Sigmoid colon (tissue), 7 donors: ENCODE measurements around the gene XIST. TPM values are rescaled to one million over a fixed set of nuclear protein-coding genes. Genes with fewer than 3 reads are reported as not detected.

Experiments
- DNase-seq: peaks from one replicate; pipeline ENCODE4 v3.0.0-alpha.2; 2019
- H3K27ac ChIP-seq, 4 donors: fragments of 200-600 bp; sonication (generic); one replicate each; pipeline ENCODE4 v1.5.1; 2016 to 2019; ENCODE audit warnings: mild to moderate bottlenecking in 1 of 4
- H3K27me3 ChIP-seq, 3 donors: fragments of 200-600 bp; sonication (generic); one replicate each; pipeline ENCODE4 v1.5.1; 2019; ENCODE audit warnings: mild to moderate bottlenecking in 1 of 3
- H3K36me3 ChIP-seq, 4 donors: fragments of 200-600 bp; sonication (generic); one replicate each; pipeline ENCODE4 v1.5.1; 2016 to 2019
- H3K4me1 ChIP-seq, 4 donors: fragments of 200-600 bp; sonication (generic); one replicate each; pipeline ENCODE4 v1.5.1; 2017 to 2019
- H3K4me3 ChIP-seq, 4 donors: fragments of 200-600 bp; sonication (generic); one replicate each; pipeline ENCODE4 v1.5.1; 2017 to 2019; ENCODE audit warnings: mild to moderate bottlenecking in 2 of 4, moderate library complexity in 1 of 4
- H3K9me3 ChIP-seq, 4 donors: fragments of 200-600 bp in 3 of 4; sonication (generic) in 3 of 4; one replicate each; pipeline versions ENCODE4 v1.5.1 to v1.6.1; 2013 to 2019
- EP300 ChIP-seq, 4 donors: sonication (generic); formaldehyde crosslinking; IDR thresholded peaks; one replicate each; pipeline ENCODE4 v1.6.1; 2017; ENCODE audit warnings: antibody characterized with exemption in 4 of 4
- POLR2A ChIP-seq, 2 donors: fragments of 450-650 bp; IDR thresholded peaks; one replicate each; pipeline ENCODE4 v1.6.1; 2016; ENCODE audit warnings: antibody characterized with exemption in 2 of 2, mild to moderate bottlenecking in 2 of 2, moderate library complexity in 2 of 2
- POLR2AphosphoS5 ChIP-seq, 4 donors: sonication (generic); formaldehyde crosslinking; IDR thresholded peaks; one replicate each; pipeline ENCODE4 v1.6.1; 2017; ENCODE audit warnings: antibody characterized with exemption in 4 of 4
- WGBS, 2 donors: extraction: QIAGEN DNeasy Blood & Tissue Kit; methylation state at CpG; one replicate each; pipeline ENCODE4 v1.1.7; 2013; 5-methylcytosine and 5-hydroxymethylcytosine counted together
- intact Hi-C: fragments of 100-400 bp; cut with DNase I; formaldehyde crosslinking; loops from one replicate; pipeline ENCODE4 v1.15.1; 2023
- polyA plus RNA-seq, 3 donors: library from polyadenylated mRNA; stranded (reverse); fragments of 200-250 nt; gene quantifications; one replicate each; pipeline ENCODE4 v1.2.3, GENCODE V29; 2013
- total RNA-seq, 4 donors: library from RNA; depleted of rRNA; stranded (reverse); fragments of >200 nt; gene quantifications; one replicate each; pipeline ENCODE4 v1.1.0, GENCODE V29; 2016
- TF ChIP-seq, protein P1 (sequence below), 4 experiments: fragments of 450-650 bp in 3 of 4; fragments of 200-600 bp in 1 of 4; IDR thresholded peaks; one replicate each; pipeline ENCODE4 v1.5.1; 2016 to 2019; ENCODE audit warnings: antibody characterized with exemption in 4 of 4, mild to moderate bottlenecking in 3 of 4, moderate library complexity in 2 of 4
- donor health status: healthy with polysubstance abuse.
- donor health status: Bipolar disorder and iron deficiency.
- donor health status: healthy.

XIST gene
- total and polyA plus RNA-seq, 7 donors, result 0.12 to 361 (median 1.8) TPM

GRCh38 chrX:73836956-73837477, 15.5 kb downstream of the XIST start:
- no peak for DNase-seq
- Histone ChIP-seq H3K36me3 (no peaks in the 10 kb centered on the region), H3K4me3 (no peak overlapping the region), H3K27ac (no peak overlapping the region), H3K9me3 (no peaks in the 10 kb centered on the region), H3K4me1 (peaks cover 0 to 4% (median 0%) of the 10 kb centered on the region in 4 donors), H3K27me3 (no peaks in the 10 kb centered on the region)
- intact Hi-C loops, result no loop called here
- WGBS, 2 donors, result 11 to 54% methylated on average over 1 of the region's 1 CpG
- TF ChIP-seq, protein P1, sequence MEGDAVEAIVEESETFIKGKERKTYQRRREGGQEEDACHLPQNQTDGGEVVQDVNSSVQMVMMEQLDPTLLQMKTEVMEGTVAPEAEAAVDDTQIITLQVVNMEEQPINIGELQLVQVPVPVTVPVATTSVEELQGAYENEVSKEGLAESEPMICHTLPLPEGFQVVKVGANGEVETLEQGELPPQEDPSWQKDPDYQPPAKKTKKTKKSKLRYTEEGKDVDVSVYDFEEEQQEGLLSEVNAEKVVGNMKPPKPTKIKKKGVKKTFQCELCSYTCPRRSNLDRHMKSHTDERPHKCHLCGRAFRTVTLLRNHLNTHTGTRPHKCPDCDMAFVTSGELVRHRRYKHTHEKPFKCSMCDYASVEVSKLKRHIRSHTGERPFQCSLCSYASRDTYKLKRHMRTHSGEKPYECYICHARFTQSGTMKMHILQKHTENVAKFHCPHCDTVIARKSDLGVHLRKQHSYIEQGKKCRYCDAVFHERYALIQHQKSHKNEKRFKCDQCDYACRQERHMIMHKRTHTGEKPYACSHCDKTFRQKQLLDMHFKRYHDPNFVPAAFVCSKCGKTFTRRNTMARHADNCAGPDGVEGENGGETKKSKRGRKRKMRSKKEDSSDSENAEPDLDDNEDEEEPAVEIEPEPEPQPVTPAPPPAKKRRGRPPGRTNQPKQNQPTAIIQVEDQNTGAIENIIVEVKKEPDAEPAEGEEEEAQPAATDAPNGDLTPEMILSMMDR (IDR thresholded peaks at IDR 0.05), result no peak
- TF ChIP-seq POLR2A (IDR thresholded peaks at IDR 0.05) (no peak), POLR2AphosphoS5 (IDR thresholded peaks at IDR 0.05) (no peak), EP300 (IDR thresholded peaks at IDR 0.05) (no peak)

DNA sequence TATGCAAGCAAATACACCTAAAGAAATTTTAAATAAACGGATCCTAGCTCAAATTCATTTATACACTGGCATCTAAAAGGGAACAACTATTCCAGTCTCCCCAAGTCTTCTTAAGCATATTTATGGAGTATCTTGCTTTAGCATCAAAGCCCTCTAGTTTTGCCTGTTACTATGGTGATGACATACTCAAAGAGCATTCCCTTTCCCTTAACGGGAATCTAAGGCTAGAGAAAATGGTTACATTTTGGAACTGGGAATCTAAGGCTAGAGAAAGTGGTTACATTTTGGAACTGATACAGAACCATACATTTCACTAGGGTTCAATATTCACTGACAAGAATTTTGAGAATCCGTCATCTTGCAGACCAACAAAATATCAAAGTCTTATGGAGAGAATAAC, 18.3 kb downstream of the XIST start:
- H3K4me3 ChIP-seq, result no peak overlapping the region
- no peaks in the 10 kb centered on the region for H3K4me1 ChIP-seq
- DNase-seq, result no peak
- no peak overlapping the region for H3K27ac ChIP-seq
- H3K36me3 ChIP-seq, result peaks cover 0 to 6% (median 0%) of the 10 kb centered on the region in 4 donors
- no peaks in the 10 kb centered on the region for H3K9me3 ChIP-seq
- TF ChIP-seq POLR2AphosphoS5 (IDR thresholded peaks at IDR 0.05) (no peak), EP300 (IDR thresholded peaks at IDR 0.05) (no peak), POLR2A (IDR thresholded peaks at IDR 0.05) (no peak)
- TF ChIP-seq, protein P1 (IDR thresholded peaks at IDR 0.05), result no peak
- 74 to 87% methylated on average over 3 of the region's 3 CpGs for WGBS, 2 donors
- intact Hi-C loops, result no loop called here
- H3K27me3 ChIP-seq, result no peaks in the 10 kb centered on the region

DNA sequence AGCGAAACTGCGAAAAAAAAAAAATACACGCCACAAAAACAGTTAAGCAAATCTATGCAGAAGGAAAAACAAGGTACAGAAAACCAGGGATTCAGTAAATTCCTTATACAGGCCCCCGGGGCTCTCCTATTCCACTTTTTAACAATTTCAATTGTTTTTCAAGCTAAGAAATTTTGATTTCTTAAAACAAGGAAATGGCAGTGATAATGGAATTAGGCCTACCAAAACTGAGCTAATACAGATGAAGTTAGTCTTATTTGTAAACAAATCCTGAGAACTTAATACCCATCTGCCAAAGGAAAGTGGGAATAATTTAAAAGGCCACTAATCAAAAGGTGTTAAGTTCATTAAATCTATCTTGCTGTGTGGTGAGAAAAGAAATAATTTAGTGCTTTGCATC, 20.2 kb downstream of the XIST start:
- DNase-seq, result no peak
- 88 to 90% methylated on average over 4 of the region's 4 CpGs for WGBS, 2 donors
- no peaks in the 10 kb centered on the region for H3K27me3 ChIP-seq
- no peak overlapping the region for H3K27ac ChIP-seq
- no peaks in the 10 kb centered on the region for H3K4me1 ChIP-seq
- H3K9me3 ChIP-seq, result no peaks in the 10 kb centered on the region
- H3K36me3 ChIP-seq, result peaks cover 0 to 6% (median 3%) of the 10 kb centered on the region in 4 donors
- intact Hi-C loops, result no loop called here
- TF ChIP-seq EP300 (IDR thresholded peaks at IDR 0.05) (no peak), POLR2AphosphoS5 (IDR thresholded peaks at IDR 0.05) (no peak)
- no peak overlapping the region for H3K4me3 ChIP-seq

- Histone ChIP-seq H3K4me3 (no peak overlapping the region), H3K4me1 (no peaks in the 10 kb centered on the region), H3K27ac (no peak overlapping the region), H3K27me3 (no peaks in the 10 kb centered on the region), H3K9me3 (no peaks in the 10 kb centered on the region), H3K36me3 (peaks cover 0 to 6% (median 3%) of the 10 kb centered on the region in 4 donors)
- intact Hi-C loops, result no loop called here
- WGBS, 2 donors, result 73 to 75% methylated on average over 2 of the region's 2 CpGs
- TF ChIP-seq, protein P1 (IDR thresholded peaks at IDR 0.05), result no peak
- TF ChIP-seq EP300 (IDR thresholded peaks at IDR 0.05), result no peak
- no peak for TF ChIP-seq POLR2A (IDR thresholded peaks at IDR 0.05)
- TF ChIP-seq POLR2AphosphoS5 (IDR thresholded peaks at IDR 0.05), result no peak
- no peak for DNase-seq
These were observed 21.0 kb downstream of the XIST start for GRCh38 chrX:73831500-73831899.

GRCh38 chrX:73830489-73831414, 21.8 kb downstream of the XIST start:
- Histone ChIP-seq H3K4me3 (no peak overlapping the region), H3K27me3 (no peaks in the 10 kb centered on the region), H3K4me1 (no peaks in the 10 kb centered on the region), H3K36me3 (peaks cover 0 to 6% (median 3%) of the 10 kb centered on the region in 4 donors), H3K27ac (no peak overlapping the region), H3K9me3 (no peaks in the 10 kb centered on the region)
- whole genome bisulfite sequencing, 2 donors, result 82 to 86% methylated on average over 9 of the region's 9 CpGs
- intact Hi-C loops, result no loop called here
- TF ChIP-seq EP300 (IDR thresholded peaks at IDR 0.05) (no peak), POLR2A (IDR thresholded peaks at IDR 0.05) (no peak), POLR2AphosphoS5 (IDR thresholded peaks at IDR 0.05) (no peak)
- TF ChIP-seq, protein P1 (IDR thresholded peaks at IDR 0.05), result no peak
- no peak for DNase-seq
